HFFc6 (cell line): ENCODE results near the gene KCNG2. TPM values are rescaled to one million over a fixed set of nuclear protein-coding genes. Genes with fewer than 3 reads are reported as not detected.

Source experiments
- DNase-seq: peaks from one replicate; pipeline ENCODE4 v3.0.0-alpha.2; 2018
- H3K27ac Mint-ChIP-seq: 2 replicates; pipeline ENCODE4 v1.8.0; 2020; ENCODE audit warnings: mild to moderate bottlenecking, mixed read lengths
- H3K27me3 Mint-ChIP-seq: 2 replicates; pipeline ENCODE4 v1.8.0; 2021; ENCODE audit warnings: mild to moderate bottlenecking, moderate library complexity, mixed read lengths; ENCODE audit not compliant: insufficient read depth
- H3K36me3 Mint-ChIP-seq: 2 replicates; pipeline ENCODE4 v1.8.0; 2021; ENCODE audit warnings: low read depth, mixed read lengths
- H3K4me1 Mint-ChIP-seq: 2 replicates; pipeline ENCODE4 v1.8.0; 2020; ENCODE audit warnings: low read depth, mixed read lengths
- H3K4me3 Mint-ChIP-seq: 2 replicates; pipeline ENCODE4 v1.8.0; 2020; ENCODE audit warnings: mild to moderate bottlenecking, moderate library complexity, mixed read lengths
- H3K9me3 Mint-ChIP-seq: 2 replicates; pipeline ENCODE4 v1.8.0; 2020; ENCODE audit warnings: mild to moderate bottlenecking, mixed read lengths
- total RNA-seq, 6 experiments: library from RNA; stranded (reverse); fragmentation: NEBNext Ultra II Directional; extraction: Animal tissue kit (Norgen Biotek cat#: 25700); gene quantifications; 2 replicates in 1 of 6; 3 replicates in 5 of 6; pipeline ENCODE4 v1.2.3, GENCODE V29; 2021
- TF ChIP-seq, protein P1 (sequence below): fragments of 200-600 bp; sonication (generic); IDR thresholded peaks from 2 replicates; pipeline ENCODE4 v1.5.0; 2021; ENCODE audit warnings: antibody characterized with exemption, mild to moderate bottlenecking

KCNG2 gene
- total RNA-seq, 6 experiments from 2014 or later: not detected

DNA sequence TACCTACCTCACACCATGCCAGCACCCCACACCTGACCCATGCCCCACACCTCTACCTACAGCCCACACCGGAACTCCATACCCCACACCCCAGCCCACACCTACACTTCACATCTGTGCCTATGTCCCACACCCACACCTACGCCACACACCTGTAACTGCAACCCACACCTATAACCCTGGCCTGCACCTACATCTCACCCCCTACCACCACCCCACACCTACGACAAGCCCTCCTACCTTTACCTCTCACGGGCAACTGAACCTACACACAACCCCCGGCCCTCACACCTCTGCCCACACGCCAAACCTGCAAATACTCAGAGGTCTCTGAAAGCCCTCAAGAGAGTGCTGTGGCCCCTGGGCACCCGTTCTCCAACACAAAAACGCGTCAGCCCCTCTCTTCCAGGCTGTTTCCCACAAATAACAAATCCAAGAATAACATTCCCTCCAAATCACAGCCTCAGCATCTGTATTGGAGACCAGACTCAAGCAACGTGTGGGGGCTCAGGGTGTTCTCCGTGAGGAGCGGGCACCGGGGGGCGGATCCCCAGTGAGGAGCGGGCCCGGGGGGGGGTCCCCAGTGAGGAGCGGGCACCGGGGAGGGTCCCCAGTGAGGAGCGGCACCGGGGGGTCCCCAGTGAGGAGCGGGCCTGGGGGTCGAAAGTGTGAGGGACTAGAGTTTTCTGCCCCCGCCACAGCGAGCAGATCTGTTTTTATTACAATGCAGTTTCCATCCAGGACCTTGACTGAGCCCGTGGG is 120.3 kb downstream of the KCNG2 start:
- no peak for DNase-seq
- H3K27ac Mint-ChIP-seq: no peak overlapping the region
- H3K27me3 Mint-ChIP-seq: no peaks in the 10 kb centered on the region; the same call in 1 of the 2 replicates
- peaks cover 20% of the 10 kb centered on the region; the same call in 1 of the 2 replicates for H3K9me3 Mint-ChIP-seq
- no peak overlapping the region for H3K4me3 Mint-ChIP-seq
- H3K4me1 Mint-ChIP-seq: no peaks in the 10 kb centered on the region
- H3K36me3 Mint-ChIP-seq: peaks cover 54% of the 10 kb centered on the region
- TF ChIP-seq, protein P1, sequence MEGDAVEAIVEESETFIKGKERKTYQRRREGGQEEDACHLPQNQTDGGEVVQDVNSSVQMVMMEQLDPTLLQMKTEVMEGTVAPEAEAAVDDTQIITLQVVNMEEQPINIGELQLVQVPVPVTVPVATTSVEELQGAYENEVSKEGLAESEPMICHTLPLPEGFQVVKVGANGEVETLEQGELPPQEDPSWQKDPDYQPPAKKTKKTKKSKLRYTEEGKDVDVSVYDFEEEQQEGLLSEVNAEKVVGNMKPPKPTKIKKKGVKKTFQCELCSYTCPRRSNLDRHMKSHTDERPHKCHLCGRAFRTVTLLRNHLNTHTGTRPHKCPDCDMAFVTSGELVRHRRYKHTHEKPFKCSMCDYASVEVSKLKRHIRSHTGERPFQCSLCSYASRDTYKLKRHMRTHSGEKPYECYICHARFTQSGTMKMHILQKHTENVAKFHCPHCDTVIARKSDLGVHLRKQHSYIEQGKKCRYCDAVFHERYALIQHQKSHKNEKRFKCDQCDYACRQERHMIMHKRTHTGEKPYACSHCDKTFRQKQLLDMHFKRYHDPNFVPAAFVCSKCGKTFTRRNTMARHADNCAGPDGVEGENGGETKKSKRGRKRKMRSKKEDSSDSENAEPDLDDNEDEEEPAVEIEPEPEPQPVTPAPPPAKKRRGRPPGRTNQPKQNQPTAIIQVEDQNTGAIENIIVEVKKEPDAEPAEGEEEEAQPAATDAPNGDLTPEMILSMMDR: no peak

DNA sequence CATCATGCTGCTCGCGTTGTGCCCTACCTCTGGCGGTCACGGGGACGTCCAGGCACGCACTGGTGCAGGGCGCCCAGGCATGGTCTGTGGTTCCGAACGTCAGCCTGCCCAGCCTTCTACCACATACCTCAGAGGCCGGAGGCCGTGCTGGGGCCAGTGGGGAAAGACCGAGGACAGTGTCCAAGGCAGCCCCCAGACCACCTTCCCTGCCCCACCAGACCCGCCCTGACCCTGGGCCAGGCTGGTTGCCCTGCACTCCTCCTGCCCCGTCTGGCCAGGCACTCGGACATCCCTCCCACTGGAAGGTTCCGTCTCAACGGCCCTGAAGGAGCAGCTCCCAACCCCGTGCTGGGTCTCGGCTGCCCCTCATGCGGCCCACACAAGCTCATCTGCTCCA is 120.9 kb downstream of the KCNG2 start:
- DNase-seq: no peak
- no peak overlapping the region for H3K27ac Mint-ChIP-seq
- TF ChIP-seq, protein P1: no peak
- H3K4me3 Mint-ChIP-seq: no peak overlapping the region
- peaks cover 53% of the 10 kb centered on the region for H3K36me3 Mint-ChIP-seq
- H3K9me3 Mint-ChIP-seq: peaks cover 15% of the 10 kb centered on the region; the same call in 1 of the 2 replicates
- no peaks in the 10 kb centered on the region for H3K4me1 Mint-ChIP-seq
- H3K27me3 Mint-ChIP-seq: no peaks in the 10 kb centered on the region; the same call in 1 of the 2 replicates

DNA sequence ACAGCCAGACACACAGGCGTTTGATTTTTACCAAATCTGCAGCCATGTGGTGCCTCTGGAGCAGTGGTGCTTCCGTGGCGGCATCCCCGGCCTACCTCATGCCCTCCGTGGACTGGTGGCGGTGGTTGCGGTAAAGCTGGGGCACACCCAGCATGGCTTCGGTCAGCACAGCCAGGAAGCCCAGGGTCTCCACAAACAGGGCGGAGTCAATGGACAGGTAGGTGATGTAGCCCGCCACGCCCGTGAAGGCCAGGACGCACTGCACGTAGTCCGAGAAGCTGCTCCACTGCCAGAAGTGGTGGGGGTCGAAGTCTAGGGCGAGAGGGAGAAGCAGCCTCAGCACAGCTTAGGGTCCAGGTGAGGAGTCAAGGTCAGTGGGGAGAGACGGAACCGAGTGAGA is 121.4 kb downstream of the KCNG2 start:
- H3K9me3 Mint-ChIP-seq: peaks cover 15% of the 10 kb centered on the region; the same call in 1 of the 2 replicates
- no peak for DNase-seq

DNA sequence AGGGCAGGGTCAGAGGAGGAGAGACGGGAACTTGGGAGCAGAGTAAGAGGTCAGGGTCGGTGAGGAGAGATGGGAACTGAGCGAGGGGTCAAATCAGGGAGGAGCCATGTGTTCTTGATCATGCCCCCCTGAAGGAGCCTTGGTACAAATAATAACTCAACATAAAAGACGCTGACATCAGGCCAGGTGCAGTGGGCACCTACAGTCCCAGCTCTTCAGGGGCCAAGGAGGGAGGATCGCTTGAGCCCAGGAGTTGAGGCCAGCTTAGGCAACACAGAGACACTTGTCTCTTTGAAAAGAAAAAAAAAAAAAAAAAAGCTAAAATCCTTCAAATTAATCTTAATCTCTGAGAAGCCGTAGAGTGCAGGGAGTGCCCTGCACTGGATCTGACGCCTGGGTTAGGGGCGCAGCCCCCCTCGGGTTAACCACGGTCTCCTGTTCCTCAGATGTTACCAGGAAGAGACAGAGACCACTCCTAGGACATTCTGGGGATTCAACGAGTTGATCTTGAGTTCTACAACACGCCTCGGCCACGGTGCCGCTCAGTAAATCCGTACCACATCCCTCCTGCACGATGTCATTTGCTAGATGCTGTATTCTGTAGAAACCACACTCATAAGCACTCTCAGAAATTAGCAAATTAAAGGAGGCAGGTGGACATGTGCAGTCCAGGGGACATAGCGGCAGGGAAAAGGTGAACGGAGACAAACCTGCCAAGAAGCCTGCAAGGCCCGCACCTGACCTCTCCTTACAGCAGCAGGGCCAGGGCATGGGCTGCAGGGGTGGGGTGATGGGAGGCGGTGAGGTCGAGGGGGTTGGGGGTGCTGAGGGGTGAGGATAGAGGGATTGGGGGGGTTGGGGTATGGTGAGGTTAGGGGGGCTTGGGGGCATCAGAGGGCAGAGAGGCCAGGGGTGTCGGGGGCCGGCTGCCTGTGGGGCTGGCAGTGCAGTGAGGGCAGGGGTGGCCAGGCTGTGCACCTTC is 124.5 kb downstream of the KCNG2 start:
- H3K4me3 Mint-ChIP-seq: no peak overlapping the region
- no peaks in the 10 kb centered on the region for H3K4me1 Mint-ChIP-seq
- H3K27me3 Mint-ChIP-seq: no peaks in the 10 kb centered on the region
- DNase-seq: no peak
- no peaks in the 10 kb centered on the region; the same call in 1 of the 2 replicates for H3K9me3 Mint-ChIP-seq
- peaks cover 37% of the 10 kb centered on the region for H3K36me3 Mint-ChIP-seq
- TF ChIP-seq, protein P1: no peak
- no peak overlapping the region for H3K27ac Mint-ChIP-seq

More for the DNA sequence above, 121.4 kb downstream of the KCNG2 start:
- H3K27ac Mint-ChIP-seq: no peak overlapping the region
- TF ChIP-seq, protein P1: no peak
- peaks cover 53% of the 10 kb centered on the region for H3K36me3 Mint-ChIP-seq
- no peaks in the 10 kb centered on the region for H3K4me1 Mint-ChIP-seq
- no peak overlapping the region for H3K4me3 Mint-ChIP-seq
- no peaks in the 10 kb centered on the region for H3K27me3 Mint-ChIP-seq

DNA sequence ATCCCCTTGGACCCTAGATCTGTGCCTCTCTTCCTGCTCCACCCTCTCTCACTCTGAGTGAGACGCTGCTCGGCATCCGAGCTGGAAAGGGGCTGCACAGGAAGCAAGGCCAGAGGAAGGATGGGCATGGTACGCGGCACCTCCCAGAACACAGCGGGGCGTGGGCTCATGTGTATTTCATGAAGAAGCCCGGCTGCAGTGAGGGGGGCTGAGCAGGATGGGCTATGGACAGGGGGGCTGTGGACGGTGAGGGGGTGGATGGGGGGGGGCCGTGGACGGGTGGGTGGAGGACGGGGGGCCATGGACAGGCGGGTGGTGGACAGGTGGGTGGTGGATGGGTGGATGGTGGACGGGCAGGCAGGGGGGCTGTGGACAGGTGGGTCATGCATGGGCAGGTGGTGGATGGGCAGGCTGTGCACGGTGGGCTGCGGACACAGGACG is 125.3 kb downstream of the KCNG2 start:
- Mint-ChIP-seq H3K4me3 (no peak overlapping the region), H3K36me3 (peaks cover 33% of the 10 kb centered on the region), H3K9me3 (no peaks in the 10 kb centered on the region; the same call in 1 of the 2 replicates), H3K4me1 (no peaks in the 10 kb centered on the region), H3K27ac (no peak overlapping the region), H3K27me3 (no peaks in the 10 kb centered on the region)
- TF ChIP-seq, protein P1: no peak
- no peak for DNase-seq
